Endothelial cell (in vitro differentiated cells): Measurements from ENCODE around the gene CARMIL1. TPM values are rescaled to one million over a fixed set of nuclear protein-coding genes. Genes with fewer than 3 reads are reported as not detected.

Experiments
- DNase-seq: peaks from one replicate; pipeline ENCODE4 v3.0.0; 2021; ENCODE audit warnings: low spot score
- H3K27ac Mint-ChIP-seq: one replicate; pipeline ENCODE4 v1.8.0; 2021; ENCODE audit warnings: mixed read lengths, inconsistent platforms; ENCODE audit not compliant: unreplicated experiment
- H3K27me3 Mint-ChIP-seq: one replicate; pipeline ENCODE4 v1.8.0; 2021; ENCODE audit warnings: mild to moderate bottlenecking, moderate library complexity, mixed read lengths, inconsistent platforms; ENCODE audit not compliant: unreplicated experiment
- H3K36me3 Mint-ChIP-seq: one replicate; pipeline ENCODE4 v1.8.0; 2021; ENCODE audit warnings: mild to moderate bottlenecking, low read depth, mixed read lengths, inconsistent platforms; ENCODE audit not compliant: unreplicated experiment
- H3K4me1 Mint-ChIP-seq: one replicate; pipeline ENCODE4 v1.8.0; 2021; ENCODE audit warnings: mild to moderate bottlenecking, mixed read lengths, inconsistent platforms; ENCODE audit not compliant: unreplicated experiment
- H3K4me3 Mint-ChIP-seq: one replicate; pipeline ENCODE4 v1.8.0; 2021; ENCODE audit warnings: mild to moderate bottlenecking, mixed read lengths, inconsistent platforms; ENCODE audit not compliant: unreplicated experiment
- H3K9me3 Mint-ChIP-seq: one replicate; pipeline ENCODE4 v1.8.0; 2021; ENCODE audit warnings: mixed read lengths, inconsistent platforms; ENCODE audit not compliant: unreplicated experiment
- CTCF ChIP-seq: fragments of 200-600 bp; sonication (generic); IDR thresholded peaks from one replicate; pipeline ENCODE4 v1.5.0; 2021; ENCODE audit warnings: antibody characterized with exemption; ENCODE audit not compliant: unreplicated experiment
- total RNA-seq: library from RNA; stranded (reverse); fragmentation: NEBNext Ultra II Directional; extraction: Animal tissue kit (Norgen Biotek cat#: 25700); gene quantifications from one replicate; pipeline ENCODE4 v1.2.1, GENCODE V29; 2021; ENCODE audit not compliant: unreplicated experiment

CARMIL1 gene
- total RNA-seq, 1 donor from 2014 or later: 32.5 TPM

- H3K4me3 Mint-ChIP-seq: no peak overlapping the region
- H3K27me3 Mint-ChIP-seq: no peaks in the 10 kb centered on the region
- no peaks in the 10 kb centered on the region for H3K9me3 Mint-ChIP-seq
These were observed 41.6 kb upstream of the CARMIL1 start for GRCh38 chr6:25237579-25237978.

GRCh38 chr6:25239059-25239458 lies 40.1 kb upstream of the CARMIL1 start:
- no peak for TF ChIP-seq CTCF
- no peak overlapping the region for H3K27ac Mint-ChIP-seq

More at GRCh38 chr6:25237579-25237978, 41.6 kb upstream of the CARMIL1 start:
- no peak overlapping the region for H3K27ac Mint-ChIP-seq
- H3K4me1 Mint-ChIP-seq: peaks cover 3% of the 10 kb centered on the region
- H3K36me3 Mint-ChIP-seq: no peaks in the 10 kb centered on the region
- no peak for DNase-seq
- no peak for TF ChIP-seq CTCF

GRCh38 chr6:25239498-25239897 lies 39.7 kb upstream of the CARMIL1 start:
- no peak for DNase-seq
- Mint-ChIP-seq H3K4me1 (peaks cover 3% of the 10 kb centered on the region), H3K27ac (no peak overlapping the region), H3K36me3 (no peaks in the 10 kb centered on the region), H3K4me3 (no peak overlapping the region), H3K9me3 (no peaks in the 10 kb centered on the region), H3K27me3 (no peaks in the 10 kb centered on the region)
- TF ChIP-seq CTCF: no peak

More at GRCh38 chr6:25239059-25239458, 40.1 kb upstream of the CARMIL1 start:
- Mint-ChIP-seq H3K9me3 (no peaks in the 10 kb centered on the region), H3K36me3 (no peaks in the 10 kb centered on the region), H3K4me3 (no peak overlapping the region), H3K27me3 (no peaks in the 10 kb centered on the region), H3K4me1 (peaks cover 3% of the 10 kb centered on the region)
- no peak for DNase-seq

GRCh38 chr6:25242567-25242966 lies 36.6 kb upstream of the CARMIL1 start:
- no peaks in the 10 kb centered on the region for H3K36me3 Mint-ChIP-seq
- no peaks in the 10 kb centered on the region for H3K9me3 Mint-ChIP-seq
- H3K4me1 Mint-ChIP-seq: no peaks in the 10 kb centered on the region
- TF ChIP-seq CTCF: no peak
- no peak for DNase-seq
- H3K27me3 Mint-ChIP-seq: no peaks in the 10 kb centered on the region
- no peak overlapping the region for H3K27ac Mint-ChIP-seq
- H3K4me3 Mint-ChIP-seq: no peak overlapping the region

- H3K27ac Mint-ChIP-seq: no peak overlapping the region
- no peak for TF ChIP-seq CTCF
- no peaks in the 10 kb centered on the region for H3K27me3 Mint-ChIP-seq
- H3K9me3 Mint-ChIP-seq: no peaks in the 10 kb centered on the region
- no peaks in the 10 kb centered on the region for H3K4me1 Mint-ChIP-seq
- no peak for DNase-seq
- H3K36me3 Mint-ChIP-seq: no peaks in the 10 kb centered on the region
- H3K4me3 Mint-ChIP-seq: no peak overlapping the region
These were observed 34.3 kb upstream of the CARMIL1 start for GRCh38 chr6:25244865-25245264.
